ENCODE results near the gene BMP8B.
A peak's percentile ranks its signal among the peaks of the same experiment; 100 is the strongest.

Gene BMP8B

GRCh38 chr1:39745016-39745670, 43.5 kb downstream of the BMP8B start:
- TF ChIP-seq, protein P1, sequence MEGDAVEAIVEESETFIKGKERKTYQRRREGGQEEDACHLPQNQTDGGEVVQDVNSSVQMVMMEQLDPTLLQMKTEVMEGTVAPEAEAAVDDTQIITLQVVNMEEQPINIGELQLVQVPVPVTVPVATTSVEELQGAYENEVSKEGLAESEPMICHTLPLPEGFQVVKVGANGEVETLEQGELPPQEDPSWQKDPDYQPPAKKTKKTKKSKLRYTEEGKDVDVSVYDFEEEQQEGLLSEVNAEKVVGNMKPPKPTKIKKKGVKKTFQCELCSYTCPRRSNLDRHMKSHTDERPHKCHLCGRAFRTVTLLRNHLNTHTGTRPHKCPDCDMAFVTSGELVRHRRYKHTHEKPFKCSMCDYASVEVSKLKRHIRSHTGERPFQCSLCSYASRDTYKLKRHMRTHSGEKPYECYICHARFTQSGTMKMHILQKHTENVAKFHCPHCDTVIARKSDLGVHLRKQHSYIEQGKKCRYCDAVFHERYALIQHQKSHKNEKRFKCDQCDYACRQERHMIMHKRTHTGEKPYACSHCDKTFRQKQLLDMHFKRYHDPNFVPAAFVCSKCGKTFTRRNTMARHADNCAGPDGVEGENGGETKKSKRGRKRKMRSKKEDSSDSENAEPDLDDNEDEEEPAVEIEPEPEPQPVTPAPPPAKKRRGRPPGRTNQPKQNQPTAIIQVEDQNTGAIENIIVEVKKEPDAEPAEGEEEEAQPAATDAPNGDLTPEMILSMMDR (IDR thresholded peaks at IDR 0.05; ENCODE audit: poor library complexity, severe bottlenecking), result no peak
- H3K4me1 ChIP-seq (ENCODE audit: insufficient read depth, poor library complexity, severe bottlenecking), result peaks cover 3% of the 10 kb centered on the region
- H3K9me3 ChIP-seq (ENCODE audit: severe bottlenecking), result no peaks in the 10 kb centered on the region
- DNase-seq (ENCODE audit: low spot score), result no peak
- no peak overlapping the region for H3K27ac ChIP-seq (ENCODE audit: poor library complexity, severe bottlenecking)
- H3K4me3 ChIP-seq (ENCODE audit: severe bottlenecking), result no peak overlapping the region
- no peak for ATAC-seq (ENCODE audit: low read depth)
- no peaks in the 10 kb centered on the region for H3K27me3 ChIP-seq (ENCODE audit: insufficient read depth, poor library complexity, severe bottlenecking)
- H3K36me3 ChIP-seq (ENCODE audit: low read depth), result peaks cover 94% of the 10 kb centered on the region

GRCh38 chr1:39738622-39739366, 49.9 kb downstream of the BMP8B start, which contains the start of gene PPIE:
TSS of gene PPIE (plus strand) at chr1:39738882. CDS start at chr1:39738901, 19 bp downstream.
- Histone ChIP-seq H3K4me3 (ENCODE audit: severe bottlenecking) (peak within 1 kb of the TSS; percentile 65), H3K27ac (ENCODE audit: poor library complexity, severe bottlenecking) (peak within 1 kb of the TSS; percentile 30), H3K4me1 (ENCODE audit: insufficient read depth, poor library complexity, severe bottlenecking) (peaks cover 8% of the 10 kb centered on the region), H3K36me3 (ENCODE audit: low read depth) (peaks cover 41% of the 10 kb centered on the region), H3K9me3 (ENCODE audit: severe bottlenecking) (no peaks in the 10 kb centered on the region), H3K27me3 (ENCODE audit: insufficient read depth, poor library complexity, severe bottlenecking) (no peaks in the 10 kb centered on the region)
- peak; percentile 98 for ATAC-seq (ENCODE audit: low read depth)
- peak; percentile 95 for DNase-seq (ENCODE audit: low spot score)
- TF ChIP-seq, protein P1 (IDR thresholded peaks at IDR 0.05; ENCODE audit: poor library complexity, severe bottlenecking), result no peak

- no peak for ATAC-seq (ENCODE audit: low read depth)
- TF ChIP-seq, protein P1 (IDR thresholded peaks at IDR 0.05; ENCODE audit: poor library complexity, severe bottlenecking), result no peak
- Histone ChIP-seq H3K9me3 (ENCODE audit: severe bottlenecking) (no peaks in the 10 kb centered on the region), H3K27ac (ENCODE audit: poor library complexity, severe bottlenecking) (no peak overlapping the region), H3K36me3 (ENCODE audit: low read depth) (peaks cover 29% of the 10 kb centered on the region), H3K4me3 (ENCODE audit: severe bottlenecking) (no peak overlapping the region), H3K4me1 (ENCODE audit: insufficient read depth, poor library complexity, severe bottlenecking) (peaks cover 8% of the 10 kb centered on the region), H3K27me3 (ENCODE audit: insufficient read depth, poor library complexity, severe bottlenecking) (no peaks in the 10 kb centered on the region)
- no peak for DNase-seq (ENCODE audit: low spot score)
Measured at GRCh38 chr1:39737546-39738169, 51.0 kb downstream of the BMP8B start.

- Histone ChIP-seq H3K27ac (ENCODE audit: poor library complexity, severe bottlenecking) (no peak overlapping the region), H3K27me3 (ENCODE audit: insufficient read depth, poor library complexity, severe bottlenecking) (no peaks in the 10 kb centered on the region), H3K4me1 (ENCODE audit: insufficient read depth, poor library complexity, severe bottlenecking) (peaks cover 8% of the 10 kb centered on the region), H3K36me3 (ENCODE audit: low read depth) (peaks cover 10% of the 10 kb centered on the region), H3K4me3 (ENCODE audit: severe bottlenecking) (no peak overlapping the region), H3K9me3 (ENCODE audit: severe bottlenecking) (no peaks in the 10 kb centered on the region)
- ATAC-seq (ENCODE audit: low read depth), result no peak
- DNase-seq (ENCODE audit: low spot score), result no peak
- TF ChIP-seq, protein P1 (IDR thresholded peaks at IDR 0.05; ENCODE audit: poor library complexity, severe bottlenecking), result no peak
Measured at GRCh38 chr1:39735731-39736130, 52.9 kb downstream of the BMP8B start.
